Astrocyte of the hippocampus (primary cell): ENCODE data around the gene VSTM2L.
"Not testable (repeated sequence)": the region's sequence is repeated elsewhere in the genome, so short reads cannot be mapped to it uniquely, and the experiment has no call there.

ENCODE experiments used
- DNase-seq: peaks from one replicate; pipeline ENCODE4 v3.0.0; 2011; ENCODE audit warnings: low read depth, low spot score

Gene VSTM2L

GRCh38 chr20:37902504-37903313 lies at the start of gene VSTM2L:
TSS of gene VSTM2L (plus strand) at chr20:37903127. CDS start at chr20:37903351, 224 bp downstream.
- peak; percentile 83 for DNase-seq

- no peak for DNase-seq
These were observed 49.0 kb upstream of the VSTM2L start for GRCh38 chr20:37853823-37854375.

- DNase-seq: not testable (repeated sequence)
These were observed 46.9 kb upstream of the VSTM2L start for GRCh38 chr20:37856034-37856433.

GRCh38 chr20:37856932-37857660 lies 45.8 kb upstream of the VSTM2L start:
- no peak for DNase-seq

GRCh38 chr20:37859406-37860171 lies 43.3 kb upstream of the VSTM2L start:
- DNase-seq: no peak

- DNase-seq: no peak
These were observed 39.6 kb upstream of the VSTM2L start for GRCh38 chr20:37863289-37863688.

GRCh38 chr20:37864298-37864697 lies 38.6 kb upstream of the VSTM2L start:
- no peak for DNase-seq

- DNase-seq: no peak
These were observed 36.9 kb upstream of the VSTM2L start for GRCh38 chr20:37866051-37866450.

- DNase-seq: no peak
These were observed 35.4 kb upstream of the VSTM2L start for GRCh38 chr20:37867289-37868195.

- DNase-seq: no peak
These were observed 34.0 kb upstream of the VSTM2L start for GRCh38 chr20:37868851-37869333.

GRCh38 chr20:37869334-37869861 lies 33.5 kb upstream of the VSTM2L start:
- no peak for DNase-seq

GRCh38 chr20:37870294-37870693 lies 32.6 kb upstream of the VSTM2L start:
- DNase-seq: no peak

- DNase-seq: no peak
These were observed 31.2 kb upstream of the VSTM2L start for GRCh38 chr20:37871751-37872150.

- no peak for DNase-seq
These were observed 30.8 kb upstream of the VSTM2L start for GRCh38 chr20:37872161-37872560.

- no peak for DNase-seq
These were observed 29.0 kb upstream of the VSTM2L start for GRCh38 chr20:37873884-37874283.

GRCh38 chr20:37875460-37876175 lies 27.3 kb upstream of the VSTM2L start:
- DNase-seq: no peak

- no peak for DNase-seq
These were observed 26.1 kb upstream of the VSTM2L start for GRCh38 chr20:37876863-37877262.

- no peak for DNase-seq
These were observed 24.8 kb upstream of the VSTM2L start for GRCh38 chr20:37877832-37878772.
